MG63 (cell line): ENCODE measurements around the gene CLEC17A. TPM values are rescaled to one million over a fixed set of nuclear protein-coding genes. Genes with fewer than 3 reads are reported as not detected.
"Not testable (repeated sequence)": the region's sequence is repeated elsewhere in the genome, so short reads cannot be mapped to it uniquely, and the experiment has no call there.

Experiments
- DNase-seq: peaks from one replicate; pipeline ENCODE4 v3.0.0-alpha.2; 2020
- H3K27me3 ChIP-seq: fragments of 250-450 bp; sonication (Bioruptor Pico); 2 replicates; pipeline ENCODE4 v1.5.1; 2020; ENCODE audit warnings: mild to moderate bottlenecking, moderate library complexity
- H3K36me3 ChIP-seq: fragments of 250-450 bp; sonication (Bioruptor Pico); 2 replicates; pipeline ENCODE4 v1.5.1; 2020; ENCODE audit warnings: mild to moderate bottlenecking, moderate library complexity
- H3K4me3 ChIP-seq: fragments of 250-450 bp; sonication (Bioruptor Pico); 2 replicates; pipeline ENCODE4 v1.5.1; 2020; ENCODE audit warnings: mild to moderate bottlenecking, moderate library complexity
- H3K9me3 ChIP-seq: fragments of 250-450 bp; sonication (Bioruptor Pico); 2 replicates; pipeline ENCODE4 v1.5.1; 2020; ENCODE audit warnings: mild to moderate bottlenecking, moderate library complexity
- total RNA-seq: library from RNA; depleted of rRNA; stranded (reverse); fragments of >200 nt; shearing (Covaris generic); gene quantifications from 2 replicates; pipeline ENCODE4 v1.2.3, GENCODE V29; 2014; ENCODE audit warnings: low replicate concordance; rRNA removed

The CLEC17A gene, protein sequence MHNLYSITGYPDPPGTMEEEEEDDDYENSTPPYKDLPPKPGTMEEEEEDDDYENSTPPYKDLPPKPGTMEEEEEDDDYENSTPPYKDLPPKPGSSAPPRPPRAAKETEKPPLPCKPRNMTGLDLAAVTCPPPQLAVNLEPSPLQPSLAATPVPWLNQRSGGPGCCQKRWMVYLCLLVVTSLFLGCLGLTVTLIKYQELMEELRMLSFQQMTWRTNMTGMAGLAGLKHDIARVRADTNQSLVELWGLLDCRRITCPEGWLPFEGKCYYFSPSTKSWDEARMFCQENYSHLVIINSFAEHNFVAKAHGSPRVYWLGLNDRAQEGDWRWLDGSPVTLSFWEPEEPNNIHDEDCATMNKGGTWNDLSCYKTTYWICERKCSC
- total RNA-seq = not detected in 2 replicates

DNA sequence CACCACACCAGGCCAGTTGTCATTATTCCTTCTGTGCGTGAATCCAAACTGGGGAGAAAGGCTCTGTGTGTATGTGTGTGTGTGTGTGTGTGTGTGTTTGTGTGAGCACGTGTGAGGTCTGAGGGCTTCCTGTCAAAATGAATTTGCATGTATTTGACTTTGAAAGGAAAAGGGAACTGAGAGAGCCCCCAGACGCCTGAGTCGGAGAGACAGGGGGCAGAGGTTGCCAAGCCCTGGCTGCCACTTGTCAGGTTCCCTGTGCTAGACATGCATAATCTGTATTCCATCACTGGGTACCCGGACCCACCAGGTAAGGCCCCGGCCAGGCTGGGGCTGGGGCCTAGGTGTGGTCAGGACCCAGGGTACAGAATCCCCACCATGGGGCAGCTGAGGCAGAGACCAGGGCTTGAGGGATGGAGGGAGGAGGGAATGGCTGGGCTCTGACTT, at the start of gene CLEC17A:
Gene CLEC17A, plus strand, starts transcription at position 191 of the 447 bp plus-strand sequence. Its CDS starts 77 bp downstream, at position 268.
- no peak within 1 kb of the TSS for H3K4me3 ChIP-seq
- H3K27me3 ChIP-seq = no peaks in the 10 kb centered on the region
- DNase-seq = no peak
- no peaks in the 10 kb centered on the region for H3K9me3 ChIP-seq
- H3K36me3 ChIP-seq = no peaks in the 10 kb centered on the region

DNA sequence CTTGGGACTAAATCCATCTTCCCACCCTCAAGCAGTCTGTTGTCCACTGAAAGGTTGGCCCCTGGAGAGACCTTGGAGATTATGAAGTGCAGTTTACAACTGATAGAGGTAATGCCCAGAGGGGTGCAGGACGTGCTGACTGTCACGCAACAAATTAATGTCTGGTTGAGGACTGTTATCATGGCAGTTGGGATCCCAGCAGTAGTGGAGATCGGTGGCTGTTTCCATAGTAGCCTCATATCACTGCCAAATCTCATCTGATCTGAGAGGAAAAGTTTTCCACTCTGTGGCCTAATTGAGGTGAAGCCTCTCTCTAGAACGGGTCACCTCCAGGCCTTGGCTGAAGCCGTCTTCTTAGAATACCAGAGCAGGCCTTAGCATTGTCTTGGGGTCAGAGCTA, 49.4 kb upstream of the CLEC17A start:
- DNase-seq = no peak
- Histone ChIP-seq H3K9me3 (no peaks in the 10 kb centered on the region), H3K27me3 (no peaks in the 10 kb centered on the region), H3K36me3 (peaks cover 12% of the 10 kb centered on the region), H3K4me3 (no peak overlapping the region)

DNA sequence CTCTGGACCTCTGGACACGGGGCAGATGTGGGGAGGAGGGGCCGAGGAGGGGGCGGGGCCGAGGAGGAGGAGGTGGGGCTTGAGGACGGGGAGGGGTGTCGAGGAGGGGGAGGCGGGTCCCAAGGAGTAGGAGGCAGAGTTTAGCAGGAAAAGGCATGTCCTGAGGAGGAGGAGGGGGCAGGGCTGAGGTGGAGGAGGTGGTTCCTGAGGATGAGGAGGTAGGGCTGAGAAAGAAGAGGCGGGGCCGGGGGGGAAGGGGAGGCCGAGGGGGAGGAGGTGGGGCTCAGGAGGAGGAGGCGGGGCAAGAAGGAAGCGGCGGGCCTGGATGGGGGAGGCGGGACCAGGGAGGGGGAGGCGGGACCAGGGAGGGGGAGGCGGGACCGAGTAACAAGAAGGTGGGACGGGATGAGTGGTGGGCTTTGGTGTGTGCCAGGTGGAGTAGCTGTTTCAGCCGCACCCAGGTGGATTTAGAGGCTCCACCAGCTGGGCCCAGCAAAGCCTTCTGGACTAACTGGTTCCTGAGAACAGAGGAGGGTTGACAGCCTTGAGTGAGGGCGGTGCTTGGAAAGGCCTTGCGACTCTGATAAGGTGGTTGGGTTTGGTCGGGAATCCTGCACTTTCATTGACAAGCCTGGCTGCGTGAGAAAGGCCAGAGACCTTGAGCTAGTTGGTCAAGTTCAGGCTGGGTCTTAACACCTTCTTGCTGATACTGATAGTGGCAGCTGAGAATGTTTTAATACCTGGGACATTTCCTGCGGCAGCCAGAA, 45.8 kb upstream of the CLEC17A start:
- peaks cover 6% of the 10 kb centered on the region; the same call in 1 of the 2 replicates for H3K36me3 ChIP-seq
- no peaks in the 10 kb centered on the region for H3K27me3 ChIP-seq
- no peak overlapping the region for H3K4me3 ChIP-seq
- no peaks in the 10 kb centered on the region for H3K9me3 ChIP-seq
- DNase-seq = peak; percentile 53

DNA sequence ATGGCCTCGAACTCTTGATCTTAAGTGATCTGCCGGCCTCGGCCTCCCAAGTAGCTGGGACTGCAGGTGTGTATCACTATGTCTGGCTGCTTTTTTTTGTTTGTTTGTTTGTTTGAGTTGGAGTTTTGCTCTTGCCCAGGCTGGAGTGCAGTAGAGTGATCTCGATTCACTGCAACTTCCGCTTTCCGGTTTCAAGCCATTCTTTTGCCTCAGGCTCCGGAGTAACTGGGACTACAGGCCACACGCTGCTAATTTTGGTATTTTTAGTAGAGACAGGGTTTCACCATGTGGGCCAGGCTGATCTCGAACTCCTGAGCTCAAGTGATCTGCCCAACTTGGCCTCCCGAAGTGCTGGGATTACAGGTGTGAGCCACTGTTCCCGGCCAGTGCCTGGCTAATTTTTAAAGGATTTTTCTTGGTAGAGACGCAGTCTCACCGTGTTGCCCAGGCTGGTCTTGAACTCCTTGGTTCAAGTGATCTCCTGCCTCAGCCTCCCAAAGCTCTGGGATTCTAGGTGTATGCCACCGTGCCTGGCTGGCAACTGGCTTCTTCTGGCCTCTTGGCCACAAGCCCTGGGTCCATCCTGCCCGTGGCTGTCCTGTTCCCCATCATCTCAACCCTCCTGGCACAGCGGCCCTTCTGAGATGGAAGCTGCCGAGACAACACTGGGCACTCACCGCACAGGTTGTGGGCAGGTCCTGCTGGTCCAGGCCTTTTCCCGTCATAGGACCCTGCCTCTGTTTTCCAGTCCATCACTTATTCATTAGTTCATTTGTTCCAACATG, 42.0 kb upstream of the CLEC17A start:
- DNase-seq = no peak
- H3K27me3 ChIP-seq = no peaks in the 10 kb centered on the region
- H3K4me3 ChIP-seq = no peak overlapping the region
- H3K9me3 ChIP-seq = no peaks in the 10 kb centered on the region
- no peaks in the 10 kb centered on the region; the same call in none of the 2 replicates for H3K36me3 ChIP-seq

DNA sequence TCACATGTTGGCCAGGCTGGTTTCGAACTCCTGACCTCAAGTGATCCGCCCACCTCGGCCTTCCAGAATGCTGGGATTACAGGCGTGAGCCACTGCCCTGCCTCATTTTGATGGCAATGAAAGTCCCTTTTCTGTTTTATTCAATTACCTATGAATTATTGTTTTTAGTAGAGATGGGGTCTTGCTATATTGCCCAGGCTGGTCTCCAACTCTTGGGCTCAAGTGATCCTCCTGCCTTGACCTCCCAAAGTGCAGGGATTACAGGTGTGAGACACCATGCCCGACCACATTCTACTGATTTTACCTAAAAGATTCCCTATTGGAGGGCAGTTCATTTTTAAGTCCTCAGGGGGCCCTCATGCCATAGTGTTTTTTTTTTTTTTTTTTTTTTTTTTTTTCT, 40.9 kb upstream of the CLEC17A start:
- not testable (repeated sequence) for DNase-seq, H3K9me3 ChIP-seq, H3K36me3 ChIP-seq, H3K4me3 ChIP-seq, H3K27me3 ChIP-seq

DNA sequence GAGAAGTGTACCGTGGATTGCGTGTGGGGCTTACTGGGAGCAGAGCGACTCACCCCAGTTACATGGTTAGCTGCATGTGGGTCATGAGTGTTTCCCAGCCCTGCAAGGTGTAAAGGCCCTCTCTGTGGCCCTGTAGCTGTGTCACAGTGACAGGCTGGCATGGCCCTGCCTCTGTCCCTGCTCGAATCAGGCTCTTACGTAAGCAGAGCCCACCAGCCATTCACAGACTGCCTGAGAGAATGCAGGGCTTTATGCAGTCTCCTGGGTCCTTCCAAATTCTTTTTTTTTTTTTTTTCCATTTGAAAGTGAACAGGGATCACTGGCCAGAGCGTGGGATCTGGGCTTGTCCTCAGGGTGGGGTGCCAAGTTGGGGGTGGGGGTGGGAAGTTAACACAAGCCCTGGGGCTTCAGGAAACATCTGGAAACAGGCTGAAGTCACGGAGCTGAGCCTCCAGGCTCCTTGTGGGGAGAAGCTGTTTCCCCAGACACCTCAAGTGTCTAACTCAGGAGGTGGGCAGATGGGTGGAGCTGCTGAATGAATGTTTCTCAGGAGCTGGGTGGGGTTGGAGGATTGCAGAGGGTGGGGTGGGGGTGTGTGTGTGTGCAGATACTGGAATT, 40.1 kb upstream of the CLEC17A start:
- peaks cover 6% of the 10 kb centered on the region for H3K36me3 ChIP-seq
- H3K9me3 ChIP-seq = no peaks in the 10 kb centered on the region
- H3K27me3 ChIP-seq = no peaks in the 10 kb centered on the region
- DNase-seq = no peak
- no peak overlapping the region for H3K4me3 ChIP-seq

DNA sequence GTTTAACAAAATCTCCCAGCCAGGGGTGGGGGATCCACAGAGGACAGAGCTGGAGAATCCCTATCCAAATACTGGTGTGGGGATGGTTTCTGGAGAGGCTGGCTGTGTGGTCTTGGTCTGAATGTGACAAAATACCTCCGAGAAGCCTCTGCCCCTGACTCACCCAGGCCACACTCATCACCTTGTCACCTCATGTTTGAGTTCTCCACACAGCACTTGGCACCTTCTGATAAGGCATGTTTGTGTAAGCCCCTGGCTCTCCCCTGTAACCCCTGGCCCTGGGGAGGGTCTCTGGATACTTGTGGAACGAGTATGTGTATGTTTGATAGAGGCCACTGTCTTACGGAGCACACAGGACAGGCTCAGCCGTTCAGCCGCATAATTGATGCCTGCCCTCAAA, 38.8 kb upstream of the CLEC17A start:
- H3K36me3 ChIP-seq = peaks cover 15% of the 10 kb centered on the region
- no peaks in the 10 kb centered on the region for H3K9me3 ChIP-seq
- no peak for DNase-seq
- no peak overlapping the region for H3K4me3 ChIP-seq
- H3K27me3 ChIP-seq = no peaks in the 10 kb centered on the region

DNA sequence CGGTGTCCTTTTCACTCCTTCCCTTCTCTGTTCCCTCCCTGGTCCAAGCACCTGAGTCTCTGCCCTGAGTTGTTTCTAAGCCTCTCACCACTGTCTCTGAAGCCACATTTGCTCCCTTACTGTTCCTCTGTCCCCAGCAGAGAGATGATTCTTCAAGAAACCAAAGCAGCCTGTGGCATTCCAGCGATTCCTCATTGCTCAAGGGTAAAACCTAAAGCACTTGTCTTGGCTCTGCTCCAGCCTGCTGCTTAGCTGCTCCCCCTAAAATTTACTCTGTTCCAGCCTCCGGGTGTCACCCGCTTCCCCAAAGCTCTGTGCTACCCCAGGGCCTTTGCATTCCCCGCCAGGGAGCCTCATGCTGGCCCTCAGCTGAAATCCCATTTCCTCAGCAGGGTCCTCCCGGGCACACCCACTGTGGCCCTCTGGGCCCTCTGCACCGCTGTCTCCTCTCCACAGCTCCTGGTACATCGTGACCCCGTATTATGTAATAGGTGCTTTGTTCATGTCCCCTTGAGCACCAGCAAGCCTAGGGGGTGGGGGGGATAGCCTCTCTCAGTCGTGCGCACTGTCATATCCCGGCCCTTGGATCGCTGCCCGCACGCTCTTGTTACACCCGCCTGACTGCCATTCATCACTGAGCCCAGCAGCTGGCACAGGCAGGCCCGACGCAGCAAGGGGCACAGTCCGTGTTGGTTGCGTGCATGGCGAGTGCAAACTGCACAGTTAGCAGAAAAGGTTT, 37.7 kb upstream of the CLEC17A start:
- H3K4me3 ChIP-seq = no peak overlapping the region
- H3K27me3 ChIP-seq = no peaks in the 10 kb centered on the region
- no peak for DNase-seq
- no peaks in the 10 kb centered on the region for H3K9me3 ChIP-seq
- H3K36me3 ChIP-seq = peaks cover 19% of the 10 kb centered on the region

DNA sequence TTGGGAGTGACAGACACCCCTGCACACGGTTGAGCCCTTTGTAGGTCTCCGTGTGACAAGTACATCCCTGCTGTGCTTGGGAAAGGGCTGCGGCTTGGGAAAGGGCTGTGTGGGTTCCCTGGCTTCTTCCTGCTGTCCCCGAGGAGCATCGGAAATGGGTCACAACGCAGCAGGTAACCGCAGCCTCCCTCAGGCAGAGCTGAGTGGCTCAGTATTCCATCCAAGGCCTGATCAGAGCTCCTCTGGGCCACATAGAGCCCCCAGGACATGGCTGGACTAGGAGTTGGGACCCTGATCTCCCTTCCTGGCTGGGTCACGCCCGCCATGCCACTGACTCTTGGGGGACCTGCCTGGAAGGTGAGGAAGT, 37.2 kb upstream of the CLEC17A start:
- DNase-seq = no peak
- Histone ChIP-seq H3K9me3 (no peaks in the 10 kb centered on the region), H3K4me3 (no peak overlapping the region), H3K36me3 (peaks cover 19% of the 10 kb centered on the region), H3K27me3 (no peaks in the 10 kb centered on the region)

DNA sequence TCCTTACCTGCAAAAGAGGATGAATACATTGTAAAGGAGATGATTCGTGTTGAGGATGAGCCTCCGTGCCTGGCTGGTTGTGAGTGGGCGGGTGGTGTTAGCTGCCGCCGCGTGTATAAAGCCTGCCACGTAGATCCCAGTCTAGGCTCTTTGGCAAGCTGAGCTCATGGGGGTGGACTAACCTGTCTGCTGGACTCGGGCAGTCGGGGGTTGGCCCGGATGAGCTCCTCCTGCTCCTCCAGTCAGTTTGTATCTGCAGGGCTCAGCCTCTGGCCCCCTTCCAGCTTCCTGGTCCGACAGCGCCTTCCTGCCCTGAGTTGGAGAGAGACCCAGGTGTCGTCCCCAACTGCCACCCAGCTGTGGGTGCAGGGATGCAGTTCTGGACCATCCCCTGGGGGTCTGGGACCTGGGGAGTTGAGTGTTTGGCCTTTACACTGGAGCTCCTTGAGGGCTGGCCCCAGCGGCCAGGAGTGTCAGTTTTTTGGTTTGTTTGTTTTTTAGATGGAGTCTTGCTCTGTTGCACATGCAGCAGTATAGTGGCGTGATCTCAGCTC, 32.6 kb upstream of the CLEC17A start:
- no peak overlapping the region for H3K4me3 ChIP-seq
- no peaks in the 10 kb centered on the region for H3K27me3 ChIP-seq
- DNase-seq = no peak
- peaks cover 19% of the 10 kb centered on the region for H3K36me3 ChIP-seq
- H3K9me3 ChIP-seq = no peaks in the 10 kb centered on the region

DNA sequence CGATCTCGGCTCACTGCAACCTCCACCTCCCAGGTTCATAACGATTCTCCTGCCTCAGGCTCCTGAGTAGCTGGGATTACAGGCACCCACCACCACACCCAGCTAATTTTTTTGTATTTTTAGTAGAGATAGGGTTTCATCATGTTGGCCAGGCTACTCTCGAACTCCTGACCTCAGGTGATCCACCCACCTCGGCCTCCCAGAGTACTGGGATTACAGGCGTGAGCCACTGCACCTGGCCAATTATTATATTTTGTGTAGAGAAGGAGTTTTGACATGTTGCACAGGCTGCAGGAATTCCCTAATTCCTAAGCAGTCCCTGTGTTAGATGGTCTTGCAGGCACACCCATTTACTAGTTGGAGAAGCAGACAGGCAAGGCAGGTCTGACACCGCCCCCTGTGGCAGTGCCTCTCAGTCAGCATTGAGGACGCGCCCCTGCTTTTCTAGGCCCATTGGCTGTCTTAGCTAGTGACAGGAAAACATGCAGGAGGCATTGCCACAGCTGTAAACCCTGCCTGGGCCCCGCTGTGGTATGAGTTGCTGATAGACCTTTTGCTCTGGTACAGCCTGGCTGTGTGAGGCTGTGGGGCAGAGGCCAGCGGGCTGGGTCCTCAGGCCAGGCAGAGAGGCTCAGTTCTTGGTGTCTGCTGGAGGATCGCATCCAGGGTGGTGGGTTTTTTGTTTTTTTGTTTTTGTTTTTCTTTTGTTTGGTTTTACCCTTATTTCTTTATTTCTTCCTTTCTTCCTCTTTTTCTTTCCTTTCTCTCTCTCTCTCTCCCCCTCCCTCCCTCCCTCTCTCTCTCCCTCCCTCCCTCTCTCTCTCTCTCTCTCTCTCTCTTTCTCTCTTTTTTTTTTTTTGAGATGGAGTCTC, 31.5 kb upstream of the CLEC17A start:
- H3K9me3 ChIP-seq, H3K27me3 ChIP-seq, DNase-seq, H3K4me3 ChIP-seq: not testable (repeated sequence)
- peaks cover 18% of the 10 kb centered on the region for H3K36me3 ChIP-seq

DNA sequence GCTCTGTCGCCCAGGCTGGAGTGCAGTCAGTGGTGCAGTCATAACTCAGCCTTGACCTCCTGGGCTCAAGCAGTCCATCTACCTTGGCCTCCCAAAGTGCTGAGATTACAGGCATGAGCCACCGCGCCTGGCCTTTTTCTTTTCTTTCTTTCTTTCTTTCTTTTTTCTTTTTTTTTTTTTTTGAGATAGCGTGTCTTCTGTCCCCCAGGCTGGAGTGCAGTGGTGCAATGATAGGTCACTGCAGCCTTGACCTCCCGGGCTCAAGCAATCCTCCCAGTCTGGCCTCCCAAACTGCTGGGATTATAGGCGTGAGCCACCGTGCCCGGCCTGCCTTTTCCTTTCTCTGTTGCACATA, 30.9 kb upstream of the CLEC17A start:
- not testable (repeated sequence) for H3K9me3 ChIP-seq, H3K27me3 ChIP-seq, DNase-seq, H3K4me3 ChIP-seq
- H3K36me3 ChIP-seq = peaks cover 13% of the 10 kb centered on the region

DNA sequence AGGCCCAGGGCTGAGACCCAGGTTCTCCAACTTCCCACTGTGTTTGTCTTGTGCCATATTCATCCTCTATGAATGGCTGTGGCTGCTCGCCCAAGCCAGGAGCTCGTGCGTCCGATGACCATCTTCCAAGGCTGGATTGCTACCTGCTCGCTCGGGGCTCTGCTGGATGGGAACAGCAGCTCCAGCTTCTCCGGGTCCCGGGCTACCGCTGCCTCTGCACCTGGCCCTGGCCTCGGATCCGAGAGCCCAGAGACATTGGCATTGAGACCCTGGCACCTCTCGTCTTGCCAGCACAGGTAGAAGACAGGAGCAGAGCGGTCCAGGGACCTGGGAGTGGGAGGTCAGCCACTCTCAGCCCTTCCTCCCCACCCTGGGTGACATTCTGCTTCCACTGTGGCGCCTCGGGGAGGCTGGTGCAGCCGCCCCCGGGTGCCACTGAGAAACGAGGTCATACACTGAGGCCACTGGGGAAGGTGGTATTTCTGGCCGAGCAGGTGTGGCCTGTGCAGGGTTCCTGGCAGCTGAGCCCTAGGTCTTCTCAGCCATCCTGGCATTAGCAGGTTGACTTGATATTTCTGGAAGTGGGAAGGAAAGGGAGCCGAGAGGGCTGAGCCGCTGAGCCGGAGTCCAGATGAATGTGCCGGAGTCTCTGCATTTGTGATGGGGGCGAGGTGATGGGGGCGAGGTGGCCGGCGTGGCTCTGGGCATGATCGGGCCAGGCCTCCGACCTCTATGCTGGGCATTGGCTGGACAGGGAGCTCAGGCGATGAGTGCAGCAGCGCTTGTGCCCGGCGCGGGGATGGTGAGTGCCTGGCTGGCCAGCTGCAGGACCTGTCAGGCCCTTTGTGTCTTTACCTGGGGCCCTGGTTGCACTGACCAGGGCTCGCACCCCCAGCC, 29.6 kb upstream of the CLEC17A start:
- DNase-seq = no peak
- H3K27me3 ChIP-seq = no peaks in the 10 kb centered on the region
- no peak overlapping the region for H3K4me3 ChIP-seq
- no peaks in the 10 kb centered on the region for H3K9me3 ChIP-seq
- peaks cover 15% of the 10 kb centered on the region for H3K36me3 ChIP-seq

DNA sequence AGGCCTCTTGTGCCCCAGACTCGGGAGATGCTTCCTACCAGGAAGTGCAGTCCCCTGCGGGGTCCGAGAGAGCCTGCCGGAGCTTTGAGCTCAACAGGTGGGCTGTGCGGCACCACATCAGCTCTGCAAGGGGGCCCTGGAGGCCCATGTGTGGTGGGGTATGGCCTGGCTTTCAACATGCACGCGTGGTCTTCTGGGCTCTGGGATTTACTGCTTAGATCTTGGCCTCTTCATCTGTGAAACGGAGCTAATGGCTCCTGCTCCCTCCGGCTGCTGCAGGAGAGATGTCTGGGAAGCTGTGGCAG, 29.0 kb upstream of the CLEC17A start:
- Histone ChIP-seq H3K27me3 (no peaks in the 10 kb centered on the region), H3K9me3 (no peaks in the 10 kb centered on the region), H3K4me3 (no peak overlapping the region), H3K36me3 (peaks cover 9% of the 10 kb centered on the region)
- no peak for DNase-seq
